Tongue (tissue), 2 donors: ENCODE data around the gene TPPP2. TPM values are rescaled to one million over a fixed set of nuclear protein-coding genes. Genes with fewer than 3 reads are reported as not detected.
"Not testable (repeated sequence)": the region's sequence is repeated elsewhere in the genome, so short reads cannot be mapped to it uniquely, and the experiment has no call there.

Experiments used
- DNase-seq: peaks from one replicate; pipeline ENCODE4 v3.0.0-alpha.2; 2015
- total RNA-seq: library from RNA; depleted of rRNA; stranded (reverse); fragments of >200 nt; gene quantifications from one replicate; pipeline ENCODE4 v1.2.3, GENCODE V29; 2014

Gene TPPP2
- not detected for total RNA-seq

- DNase-seq = no peak
Measured at GRCh38 chr14:21029917-21030316, at the start of gene TPPP2. Gene TPPP2 (plus strand): TSS chr14:21030217. CDS start chr14:21030582, 365 bp downstream.

- DNase-seq = no peak
Measured at GRCh38 chr14:20980906-20981305, 49.1 kb upstream of the TPPP2 start.

GRCh38 chr14:20982646-20983369, 47.2 kb upstream of the TPPP2 start:
- DNase-seq = peak; percentile 65

- DNase-seq = not testable (repeated sequence)
Measured at GRCh38 chr14:20985650-20986049, 44.4 kb upstream of the TPPP2 start.

GRCh38 chr14:20986811-20987210, 43.2 kb upstream of the TPPP2 start:
- no peak for DNase-seq

GRCh38 chr14:20988717-20989470, 41.1 kb upstream of the TPPP2 start:
- DNase-seq = no peak

- DNase-seq = no peak
Measured at GRCh38 chr14:20989471-20989786, 40.6 kb upstream of the TPPP2 start.

- peak; percentile 99 for DNase-seq
Measured at GRCh38 chr14:20989787-20990600, 40.0 kb upstream of the TPPP2 start, which contains the start of gene METTL17. Gene METTL17 (plus strand): TSS chr14:20989980. CDS start chr14:20990003, 23 bp downstream.

- DNase-seq = no peak
Measured at GRCh38 chr14:20996521-20996920, 33.5 kb upstream of the TPPP2 start.

GRCh38 chr14:20997115-20997514, 32.9 kb upstream of the TPPP2 start:
- no peak for DNase-seq

GRCh38 chr14:20997564-20997963, 32.5 kb upstream of the TPPP2 start:
- no peak for DNase-seq

GRCh38 chr14:20998139-20998538, 31.9 kb upstream of the TPPP2 start:
- no peak for DNase-seq

GRCh38 chr14:20998674-20999366, 31.2 kb upstream of the TPPP2 start, which contains the start of gene SLC39A2:
Gene SLC39A2 (plus strand): TSS chr14:20999293. CDS start chr14:20999447, 154 bp downstream.
- peak; percentile 24 for DNase-seq

- DNase-seq = no peak
Measured at GRCh38 chr14:20999591-20999990, 30.4 kb upstream of the TPPP2 start.

GRCh38 chr14:21001218-21001617, 28.8 kb upstream of the TPPP2 start:
- no peak for DNase-seq

- no peak for DNase-seq
Measured at GRCh38 chr14:21003788-21004346, 26.1 kb upstream of the TPPP2 start.

GRCh38 chr14:21009721-21010120, 20.3 kb upstream of the TPPP2 start:
- DNase-seq = not testable (repeated sequence)

- DNase-seq = no peak
Measured at GRCh38 chr14:21011136-21011535, 18.9 kb upstream of the TPPP2 start.

- DNase-seq = peak; percentile 96
Measured at GRCh38 chr14:21014761-21015190, 15.2 kb upstream of the TPPP2 start.

- no peak for DNase-seq
Measured at GRCh38 chr14:21015312-21015711, 14.7 kb upstream of the TPPP2 start.

GRCh38 chr14:21016413-21017190, 13.4 kb upstream of the TPPP2 start:
- DNase-seq = no peak
